GM18519 (cell line): ENCODE measurements around the gene B4GALT1.
A peak's percentile ranks its signal among the peaks of the same experiment; 100 is the strongest.

Experiments
- ATAC-seq: cut with Tn5 transposase; IDR thresholded peaks from one replicate; pipeline ENCODE4 v1.9.1; 2021; ENCODE audit warnings: mild to moderate bottlenecking, moderate library complexity; ENCODE audit not compliant: unreplicated experiment, low FRiP score

The B4GALT1 gene

GRCh38 chr9:33143241-33143661 lies 23.9 kb downstream of the B4GALT1 start:
- no peak for ATAC-seq

GRCh38 chr9:33142535-33142934 lies 24.6 kb downstream of the B4GALT1 start:
- ATAC-seq = no peak

- no peak for ATAC-seq
Measured at GRCh38 chr9:33140401-33141360, 26.5 kb downstream of the B4GALT1 start.

DNA sequence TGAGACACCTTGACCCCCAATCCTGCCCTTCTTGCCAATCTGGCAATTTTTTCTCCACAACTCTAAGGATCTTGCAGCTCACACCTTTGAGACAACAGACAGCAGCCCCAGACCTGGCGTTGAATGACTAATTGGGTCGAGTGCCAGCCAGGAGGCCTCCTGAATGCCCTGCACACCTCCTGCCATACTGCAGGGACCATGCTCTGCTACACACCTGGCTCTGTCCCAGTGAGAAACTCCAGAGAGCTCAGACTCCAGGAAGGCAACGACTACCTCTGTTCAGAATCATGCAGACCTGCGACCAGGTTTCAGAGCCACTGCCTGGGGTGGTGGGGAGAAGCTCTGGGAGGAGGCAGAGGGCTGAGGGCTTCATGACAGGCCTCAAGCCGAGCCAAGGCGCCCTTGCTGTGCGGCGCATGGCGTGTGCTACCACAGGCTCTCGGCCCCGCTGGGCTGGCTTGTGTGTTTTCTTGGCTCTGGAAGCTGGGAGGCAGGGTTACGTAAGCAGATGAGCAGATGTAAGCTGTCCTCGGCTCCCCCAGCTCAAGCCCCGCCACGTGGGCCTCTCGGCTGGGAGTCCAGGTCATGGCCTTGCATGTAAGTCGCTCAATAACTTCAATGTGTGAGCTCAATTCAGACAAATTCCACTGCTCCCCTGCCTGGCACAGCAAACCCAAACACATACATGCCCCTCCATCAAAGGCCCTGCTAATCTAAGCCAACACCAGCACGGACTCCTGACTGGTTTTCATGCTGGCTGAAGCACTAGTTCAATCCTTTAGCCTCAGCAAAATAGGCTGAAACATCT lies 27.5 kb downstream of the B4GALT1 start:
- ATAC-seq = no peak

GRCh38 chr9:33138768-33139167 lies 28.4 kb downstream of the B4GALT1 start:
- ATAC-seq = no peak

DNA sequence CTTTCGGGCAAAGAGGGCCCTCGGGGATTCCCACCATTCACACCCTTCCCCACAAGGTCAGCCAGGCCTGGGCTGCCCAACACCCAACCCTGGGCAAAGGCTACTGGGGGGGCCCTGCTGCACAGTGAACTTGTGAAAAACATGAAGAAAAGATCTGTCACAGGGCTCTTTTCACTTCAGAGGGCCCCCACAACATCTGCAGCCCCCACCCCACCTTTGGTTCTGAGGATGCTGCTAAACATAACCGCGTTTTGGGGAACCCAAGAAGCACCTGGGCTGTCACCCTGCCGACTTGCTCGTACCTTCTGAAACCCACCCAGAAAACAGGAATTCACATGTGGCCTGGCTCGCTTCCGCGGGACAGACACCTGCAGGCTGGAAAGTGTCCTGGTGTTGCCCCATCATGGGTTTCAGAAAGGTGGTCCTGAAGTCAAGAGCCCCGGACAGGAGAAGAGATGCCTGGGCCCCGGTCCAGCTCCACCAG lies 29.3 kb downstream of the B4GALT1 start:
- ATAC-seq = no peak

DNA sequence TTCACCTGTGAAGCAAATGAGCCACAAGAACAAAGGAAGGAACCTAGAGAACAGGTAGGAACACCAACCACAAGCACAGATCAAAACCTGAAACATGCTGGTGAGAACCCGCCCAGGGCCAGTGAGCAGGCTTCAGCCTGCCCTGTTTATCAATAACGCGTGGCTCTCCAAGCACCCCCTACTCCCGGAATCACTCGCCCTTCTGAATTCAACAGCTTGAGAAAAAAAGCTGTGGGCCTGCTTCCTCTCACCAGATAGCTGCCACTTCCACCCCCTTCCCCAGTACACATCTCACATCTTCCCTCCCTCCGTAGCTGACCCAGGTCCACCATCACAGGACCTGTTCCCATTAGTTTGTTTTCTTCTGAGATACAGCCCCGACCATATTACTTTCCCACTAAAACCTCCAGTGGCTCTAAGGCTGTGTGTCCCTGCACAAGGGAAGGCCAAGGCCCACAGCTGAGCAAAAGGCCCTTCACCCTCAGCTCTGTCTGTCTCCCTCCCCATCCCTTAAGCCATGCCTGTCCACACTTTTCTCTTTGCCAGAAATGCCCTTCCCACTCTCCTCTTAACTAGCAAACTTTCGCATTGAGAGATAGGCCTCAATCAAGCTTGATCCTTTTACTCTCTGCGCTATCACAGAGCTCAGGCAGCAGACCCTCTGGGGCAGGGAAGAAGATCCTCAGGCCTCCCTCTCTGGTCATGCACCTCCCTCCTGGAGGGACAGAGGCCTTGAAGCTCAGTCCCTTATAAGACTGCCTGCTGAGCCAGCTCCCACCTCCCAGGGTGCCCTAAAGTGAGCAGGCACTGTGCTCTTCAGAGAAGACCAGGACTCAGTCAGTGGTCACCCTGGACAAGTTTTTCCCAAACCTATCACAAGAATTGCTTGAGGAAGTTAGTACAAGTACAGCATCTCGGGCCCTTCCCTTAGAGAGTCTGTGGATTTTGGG lies 30.1 kb downstream of the B4GALT1 start:
- no peak for ATAC-seq

- no peak for ATAC-seq
Measured at GRCh38 chr9:33135470-33135958, 31.6 kb downstream of the B4GALT1 start.

DNA sequence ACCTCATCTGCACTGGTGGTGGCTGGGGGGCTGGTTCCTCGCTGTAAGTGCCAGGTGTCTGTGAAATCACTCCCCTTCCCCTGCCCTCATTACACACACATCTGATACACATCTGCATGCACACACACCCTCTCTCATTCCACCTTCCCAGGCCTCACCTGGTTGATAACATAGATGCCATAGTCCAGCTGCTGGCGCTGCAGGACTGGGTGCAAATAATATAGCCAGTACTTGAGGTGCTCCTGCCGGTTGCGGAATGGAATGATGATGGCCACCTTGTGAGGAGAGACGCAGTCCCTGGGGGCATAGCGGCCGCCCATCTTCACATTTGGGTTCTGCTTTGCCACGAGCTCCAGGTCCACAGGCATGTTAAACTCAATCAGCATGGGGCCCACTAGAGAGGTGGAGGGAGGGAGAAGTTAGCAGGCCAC lies 32.1 kb downstream of the B4GALT1 start:
- ATAC-seq = no peak

GRCh38 chr9:33133186-33133585 lies 34.0 kb downstream of the B4GALT1 start:
- no peak for ATAC-seq

DNA sequence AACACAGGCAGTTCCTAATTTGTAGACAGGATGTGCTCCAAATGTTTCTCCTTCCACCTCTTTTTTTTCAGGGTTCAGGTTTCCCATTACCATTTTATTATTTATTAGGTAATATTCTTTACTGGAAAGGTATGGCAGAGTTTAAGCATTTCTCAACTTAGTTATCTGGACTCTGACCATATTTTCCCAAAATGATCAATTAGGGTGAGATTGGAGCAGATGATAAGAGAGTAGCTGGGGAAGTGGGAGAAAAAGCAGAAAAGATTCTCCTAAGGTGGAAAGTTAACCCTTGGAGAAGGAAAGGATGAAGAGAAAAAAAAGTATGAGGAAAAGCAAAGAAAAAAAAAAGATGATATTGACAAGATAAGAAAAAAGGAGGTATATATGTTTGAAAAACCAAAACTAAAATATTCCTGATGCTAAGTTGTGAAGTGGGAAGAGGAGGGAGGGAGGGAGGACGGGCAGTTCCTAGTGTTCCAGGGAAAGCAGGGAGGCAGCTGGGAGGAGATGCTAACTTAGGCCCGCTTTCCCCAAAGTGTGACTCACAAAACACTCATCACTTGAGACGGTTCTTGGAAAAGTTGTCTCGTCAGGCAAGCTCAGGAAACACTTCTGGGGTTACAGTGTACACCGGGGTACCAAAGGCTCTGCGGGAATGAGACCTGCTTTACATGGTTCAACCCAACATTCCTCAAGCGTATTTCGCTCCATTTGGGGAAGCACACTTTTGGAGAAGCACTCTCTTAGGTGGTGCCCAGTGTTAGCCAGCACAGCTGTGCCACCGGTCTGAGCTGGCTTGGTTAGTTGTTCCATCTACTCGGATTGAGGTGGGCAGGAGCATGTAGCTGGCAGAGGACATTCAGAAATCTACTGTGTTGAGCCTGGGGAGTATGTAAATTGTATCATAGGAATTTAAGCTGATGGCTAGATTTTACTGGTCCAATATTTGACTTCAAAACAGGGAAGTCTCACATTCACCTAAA lies 35.1 kb downstream of the B4GALT1 start:
- ATAC-seq = no peak

DNA sequence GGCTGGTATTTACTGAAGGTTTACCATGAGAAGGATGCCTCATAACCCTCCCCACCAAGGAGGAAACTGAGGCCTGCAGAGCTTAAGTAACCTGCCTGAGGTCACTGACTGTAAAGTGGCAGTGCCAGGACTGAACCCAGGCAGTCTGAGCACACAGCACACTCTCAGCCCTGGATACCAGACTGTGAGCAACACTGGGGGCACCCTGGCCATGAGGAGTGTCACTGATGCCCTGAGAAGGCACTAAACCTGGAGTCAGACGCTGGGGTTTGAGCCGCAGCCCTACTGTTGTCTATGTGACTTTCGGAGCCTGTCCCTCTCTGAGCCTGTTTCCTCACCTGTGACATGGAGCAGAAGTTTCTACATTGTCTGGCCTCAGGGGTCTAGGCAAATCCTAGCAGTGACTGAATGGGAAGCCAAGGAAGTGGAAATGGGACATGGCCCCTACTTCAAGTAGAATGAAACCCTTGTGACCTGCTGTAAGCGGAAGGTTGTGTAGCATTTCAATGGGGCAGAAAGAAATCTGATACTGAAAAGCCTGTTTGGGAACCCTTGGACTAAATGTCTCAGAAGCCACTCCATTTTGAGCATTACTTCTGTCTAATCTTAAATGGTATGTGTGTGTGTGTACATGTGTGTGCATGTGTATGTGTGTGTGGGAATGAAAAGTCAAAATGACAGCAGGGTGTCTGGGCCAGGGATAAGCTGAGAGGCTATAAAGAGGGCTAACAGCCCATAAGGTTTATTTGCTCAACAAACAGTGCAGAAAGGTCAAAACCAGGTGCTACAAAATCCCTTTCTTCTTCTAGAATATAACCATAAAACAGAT lies 36.0 kb downstream of the B4GALT1 start:
- no peak for ATAC-seq

- peak; percentile 83 for ATAC-seq
Measured at GRCh38 chr9:33129886-33130881, 37.0 kb downstream of the B4GALT1 start.

- no peak for ATAC-seq
Measured at GRCh38 chr9:33129251-33129885, 37.8 kb downstream of the B4GALT1 start.

- ATAC-seq = no peak
Measured at GRCh38 chr9:33128570-33128969, 38.6 kb downstream of the B4GALT1 start.

- ATAC-seq = no peak
Measured at GRCh38 chr9:33127881-33128280, 39.3 kb downstream of the B4GALT1 start.
